GM20431 (cell line): ENCODE results near the gene RINL.
"Not testable (repeated sequence)": the region's sequence is repeated elsewhere in the genome, so short reads cannot be mapped to it uniquely, and the experiment has no call there.

Source experiments
- in situ Hi-C: fragments of 300-500 bp; cut with MseI, MboI; formaldehyde crosslinking; loops from one replicate; pipeline ENCODE4 v1.15.0; 2020; ENCODE audit warnings: low sequenced_read_pairs; ENCODE audit not compliant: unreplicated experiment

The RINL gene

DNA sequence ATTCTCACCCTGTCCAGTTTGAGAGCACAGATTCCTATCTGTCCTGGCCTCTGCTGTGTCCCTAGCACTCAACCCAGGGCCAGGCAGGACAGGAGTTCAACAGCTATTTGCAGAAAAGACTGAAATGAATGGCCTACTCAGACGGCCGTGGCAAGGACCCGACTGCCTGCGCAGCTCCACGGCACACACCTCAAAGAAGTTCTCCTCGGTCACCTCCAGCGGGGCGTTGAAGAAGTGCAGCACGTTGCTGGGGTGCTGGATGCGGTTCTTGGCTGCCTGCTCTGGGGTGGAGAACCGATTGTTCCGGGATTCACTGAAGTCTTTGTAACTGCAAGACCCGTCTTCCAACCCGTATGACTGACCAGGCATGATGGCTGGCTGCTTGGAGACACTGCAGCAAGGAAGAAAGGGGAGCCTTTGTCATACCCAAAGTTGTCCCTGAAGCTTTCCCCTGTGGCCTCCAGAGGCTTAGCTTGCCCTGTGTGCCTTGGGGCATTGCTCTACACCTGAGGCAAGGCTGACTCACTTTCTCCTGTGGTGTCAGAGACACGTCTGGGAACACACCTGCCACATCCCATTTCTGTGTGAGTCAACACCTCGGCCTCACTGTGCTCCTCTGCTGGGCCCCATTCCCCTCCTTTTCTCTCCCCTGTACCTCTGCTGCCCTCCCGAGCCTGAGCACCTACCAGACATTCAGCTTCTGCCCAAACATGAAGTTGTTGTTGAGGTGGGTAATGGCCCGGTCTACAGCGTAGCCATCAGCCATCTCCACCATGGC, 39.7 kb downstream of the RINL start:
- in situ Hi-C loops: no loop called here

DNA sequence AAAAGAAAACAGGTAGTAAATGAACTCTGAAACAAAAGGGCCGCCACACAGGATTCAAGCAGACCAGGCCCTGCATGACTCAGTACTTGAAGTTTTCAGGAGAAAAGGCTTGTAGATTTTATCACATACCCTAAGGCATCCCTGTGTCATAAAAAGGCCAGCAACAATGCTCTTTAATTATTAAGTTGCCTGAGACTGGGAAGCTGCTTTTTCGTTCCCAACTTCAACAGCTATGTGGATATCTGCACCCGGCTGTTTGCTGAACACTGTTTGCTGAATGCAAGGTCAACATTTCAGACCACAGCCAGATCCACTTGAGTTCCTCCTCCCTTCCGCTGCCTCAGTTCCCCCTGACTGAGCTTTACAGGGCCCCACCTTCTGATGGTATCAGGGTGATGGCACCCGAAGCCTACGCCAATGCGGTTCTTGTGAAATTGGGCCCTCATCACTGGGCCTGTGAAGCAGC, 40.4 kb downstream of the RINL start:
- in situ Hi-C loops: no loop called here

DNA sequence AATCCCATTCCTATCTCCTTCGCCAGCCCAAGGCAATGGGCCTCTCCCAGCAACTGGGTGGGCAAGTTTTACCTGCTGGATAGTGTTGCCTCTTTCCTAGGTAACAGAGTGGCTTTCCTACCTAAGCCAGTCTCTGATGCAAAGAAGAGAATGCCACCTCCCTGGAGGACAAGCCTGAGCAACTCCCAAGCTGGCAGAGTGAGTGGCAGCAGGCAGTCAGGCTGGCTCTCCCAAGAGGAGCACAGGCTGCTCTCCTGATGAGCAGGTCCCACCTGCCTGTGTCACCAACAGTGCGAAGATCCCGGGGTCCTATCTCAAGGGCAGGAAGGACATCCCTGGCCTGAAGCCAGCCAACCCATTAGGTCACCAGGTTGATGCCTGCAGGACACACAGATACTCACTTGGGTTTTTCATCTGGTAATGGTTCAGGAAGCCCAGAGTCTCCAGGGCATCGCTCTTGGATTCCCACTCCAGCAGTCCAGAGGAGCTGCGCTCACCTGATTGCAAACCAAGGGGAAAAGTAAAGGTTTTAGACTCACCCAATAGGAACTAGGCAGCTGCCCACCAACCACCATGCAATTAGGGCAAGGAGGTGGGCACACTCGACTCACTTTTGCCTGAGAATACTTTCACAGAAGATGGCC, 41.0 kb downstream of the RINL start:
- in situ Hi-C loops: no loop called here

DNA sequence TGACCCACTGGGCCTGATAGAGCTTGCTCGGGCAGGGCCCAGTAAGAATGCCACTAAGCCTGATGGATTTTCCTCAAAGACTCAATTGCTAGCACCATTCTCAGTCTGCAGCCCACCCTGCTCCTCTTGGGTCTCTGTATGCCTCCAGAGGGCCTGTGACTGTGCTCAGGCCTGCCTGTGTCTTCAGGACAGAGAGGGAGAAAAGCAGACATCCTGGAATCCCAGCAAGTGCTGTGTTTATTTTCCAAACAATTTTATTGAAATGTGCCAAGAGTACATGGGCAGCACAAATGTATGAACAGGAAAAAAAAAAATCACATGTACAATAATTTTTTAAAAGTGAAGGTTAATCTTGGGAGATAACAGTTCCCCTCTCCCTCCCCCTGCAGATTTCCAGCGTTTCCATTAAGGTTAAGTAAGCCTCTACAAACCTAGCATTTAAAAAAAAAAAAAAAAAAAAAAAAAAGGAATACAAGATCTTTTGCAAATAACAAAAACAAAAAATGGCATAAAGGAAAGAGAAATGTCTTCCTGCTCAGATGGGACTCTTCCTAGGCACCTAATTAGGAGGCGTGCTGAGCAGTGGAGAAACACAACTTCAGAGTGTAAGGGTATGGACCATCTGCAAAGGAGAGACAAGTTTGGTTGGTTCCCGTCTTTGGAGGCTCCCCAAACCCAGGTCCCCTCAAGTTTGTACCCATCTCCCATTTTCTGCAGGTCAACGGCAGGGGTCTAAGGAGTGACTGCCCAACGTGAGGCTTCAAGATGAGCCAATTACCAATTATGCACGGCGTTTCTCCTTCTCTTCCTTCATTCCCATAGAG, 41.7 kb downstream of the RINL start:
- in situ Hi-C loops: no loop called here

DNA sequence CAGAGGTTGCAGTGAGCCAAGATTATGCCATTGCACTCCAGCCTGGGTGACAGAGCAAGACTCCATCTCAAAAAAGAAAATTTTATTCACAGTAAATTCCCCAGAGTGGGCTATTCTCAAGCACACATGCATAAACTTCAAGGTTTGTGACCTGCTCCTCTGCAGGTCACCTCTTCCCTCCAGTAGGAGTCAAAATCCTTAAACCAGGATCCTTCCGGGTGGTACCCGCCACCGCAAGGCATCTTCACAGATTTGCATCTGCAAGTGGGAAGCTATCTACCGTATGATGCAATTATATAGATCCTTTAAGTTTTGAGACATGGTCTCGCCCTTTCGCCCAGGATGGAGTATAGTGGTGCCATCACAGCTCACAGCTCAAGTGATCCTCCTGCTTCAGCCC, 43.5 kb downstream of the RINL start:
- in situ Hi-C loops: no loop called here

DNA sequence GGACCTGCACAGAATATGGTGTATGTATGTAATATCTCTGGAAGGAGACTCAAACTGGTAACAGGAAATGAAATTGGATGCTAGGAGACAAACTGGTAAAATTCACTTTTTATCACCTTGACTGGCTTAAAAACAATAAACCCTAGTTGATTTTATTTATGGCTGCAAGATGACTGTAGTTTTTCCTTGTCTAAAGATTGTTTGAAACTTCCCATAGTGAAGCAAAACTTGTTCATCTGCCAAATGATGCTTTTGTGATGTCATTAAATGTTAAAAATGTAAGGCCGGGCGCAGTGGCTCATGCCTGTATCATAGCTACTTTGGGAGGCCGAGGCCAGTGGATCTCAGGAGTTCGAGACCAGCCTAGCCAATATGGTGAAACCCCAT, 44.0 kb downstream of the RINL start:
- in situ Hi-C loops: no loop called here

DNA sequence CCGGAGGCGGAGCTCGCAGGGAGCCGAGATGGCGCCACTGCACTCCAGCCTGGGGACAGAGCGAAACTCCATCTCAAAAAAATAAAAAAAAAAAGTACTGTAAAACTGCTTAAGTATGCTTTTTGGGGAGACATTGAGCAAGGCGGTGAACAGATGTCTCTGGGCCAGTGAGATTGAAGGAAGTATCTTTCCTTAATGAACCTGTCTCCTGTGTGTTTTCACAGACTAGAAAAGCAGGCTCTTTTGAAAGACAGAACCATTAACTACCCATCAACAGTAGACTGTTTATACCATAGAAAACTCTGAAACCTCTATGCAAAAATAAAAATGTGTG, 45.0 kb downstream of the RINL start:
- in situ Hi-C loops: no loop called here

DNA sequence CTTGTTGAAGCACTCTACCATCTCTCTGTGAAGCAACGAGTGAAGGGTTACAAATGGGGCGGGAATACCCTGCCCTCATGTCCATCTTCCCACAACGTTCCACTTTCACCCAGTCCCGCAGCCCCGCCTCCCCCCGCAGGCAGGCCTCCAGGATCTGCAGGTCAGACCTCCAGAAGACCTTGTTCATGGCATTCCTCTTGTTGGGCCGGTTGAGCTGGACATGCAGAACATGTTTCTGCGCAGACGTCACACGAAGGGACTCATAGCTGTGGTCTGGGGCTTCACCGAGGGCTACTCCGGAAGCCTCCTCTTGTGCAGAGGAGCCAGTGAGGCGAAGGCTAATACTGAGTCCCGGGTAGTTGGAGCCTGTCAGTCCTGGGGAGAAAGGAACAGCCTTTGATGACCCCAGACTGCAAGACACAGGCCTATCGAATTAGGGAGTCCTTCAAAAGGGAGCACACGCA, 46.9 kb downstream of the RINL start:
- in situ Hi-C loops: no loop called here

DNA sequence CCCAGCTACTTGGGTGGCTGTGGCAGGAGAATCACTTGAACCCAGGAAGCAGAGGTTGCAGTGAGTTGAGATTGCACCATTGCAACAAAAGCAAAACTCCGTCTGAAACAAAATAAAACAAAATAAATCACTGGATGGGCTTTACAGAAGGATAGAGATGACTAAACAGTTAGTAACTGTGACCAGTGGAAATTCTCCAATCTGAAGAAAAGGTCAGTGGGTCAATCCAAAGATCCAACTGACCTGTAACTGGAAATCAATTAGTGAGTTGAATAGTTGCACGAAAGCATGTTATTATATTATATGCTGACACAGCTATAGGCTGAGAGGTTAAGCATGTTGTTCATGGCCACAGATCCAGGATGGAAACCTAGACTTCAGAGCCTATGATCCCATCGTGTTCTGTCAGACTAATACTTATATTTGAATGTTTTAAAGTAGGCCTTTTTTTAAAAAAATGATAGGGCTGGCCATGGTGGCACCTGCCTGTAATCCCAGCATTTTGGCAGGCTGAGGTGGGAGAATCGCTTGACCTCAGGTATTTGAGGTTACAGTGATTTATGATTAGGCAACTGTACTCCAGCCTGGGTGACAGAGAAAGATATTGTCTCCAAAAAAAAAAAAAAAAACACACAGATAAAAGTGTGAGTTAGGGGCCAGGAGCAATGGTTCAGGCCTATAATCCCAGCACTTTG, 47.9 kb downstream of the RINL start:
- in situ Hi-C loops: no loop called here

DNA sequence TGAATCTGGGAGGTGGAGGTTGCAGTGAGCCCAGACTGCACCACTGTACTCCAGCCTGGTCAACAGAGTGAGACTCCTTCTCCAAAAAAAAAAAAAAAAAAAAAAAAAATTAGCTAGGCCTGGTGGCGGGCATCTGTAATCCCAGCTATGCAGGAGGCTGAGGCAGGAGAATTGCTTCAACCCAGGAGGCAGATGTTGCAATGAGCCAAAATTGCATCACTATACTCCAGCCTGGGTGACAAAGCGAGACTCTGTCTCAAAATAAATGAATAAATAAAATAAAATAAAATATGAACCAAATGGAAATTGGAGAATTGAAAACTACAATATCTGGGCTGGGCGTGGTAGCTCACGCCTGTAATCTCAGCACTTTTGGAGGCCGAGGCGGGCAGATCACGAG, 48.9 kb downstream of the RINL start:
- in situ Hi-C loops: not testable (repeated sequence)

DNA sequence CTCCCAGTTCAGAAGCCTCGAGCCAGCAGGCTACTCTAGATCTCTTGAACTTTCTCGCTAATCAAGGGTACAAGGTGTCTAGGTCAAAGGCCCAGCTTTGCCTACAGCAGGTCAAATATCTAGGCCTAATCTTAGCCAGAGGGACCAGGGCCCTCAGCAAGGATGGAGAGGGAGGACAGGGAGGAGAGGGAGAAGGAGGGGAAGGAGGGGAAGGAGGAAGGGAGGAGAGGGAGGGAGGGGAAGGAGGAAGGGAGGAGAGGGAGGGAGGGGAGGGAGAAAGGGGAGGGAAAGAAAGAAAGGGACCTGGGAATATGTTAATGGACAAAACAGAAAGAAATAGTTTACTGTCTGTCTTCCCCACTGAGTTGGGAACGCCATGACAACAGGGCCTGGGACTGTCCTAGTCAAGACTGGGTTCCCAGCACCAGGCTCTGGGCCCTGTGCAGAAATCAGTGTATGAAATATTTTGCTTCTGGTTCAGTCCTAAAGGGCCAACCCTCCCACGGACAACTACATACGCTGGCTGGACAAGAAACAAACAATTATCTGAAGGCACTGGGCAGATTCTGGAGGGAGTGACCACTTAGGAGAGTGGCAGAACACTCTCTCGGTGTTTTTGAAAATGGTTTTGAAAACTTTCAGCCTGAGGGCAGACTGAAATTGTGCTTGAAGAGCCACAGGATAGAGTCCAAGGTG, 51.1 kb downstream of the RINL start:
- in situ Hi-C loops: no loop called here

DNA sequence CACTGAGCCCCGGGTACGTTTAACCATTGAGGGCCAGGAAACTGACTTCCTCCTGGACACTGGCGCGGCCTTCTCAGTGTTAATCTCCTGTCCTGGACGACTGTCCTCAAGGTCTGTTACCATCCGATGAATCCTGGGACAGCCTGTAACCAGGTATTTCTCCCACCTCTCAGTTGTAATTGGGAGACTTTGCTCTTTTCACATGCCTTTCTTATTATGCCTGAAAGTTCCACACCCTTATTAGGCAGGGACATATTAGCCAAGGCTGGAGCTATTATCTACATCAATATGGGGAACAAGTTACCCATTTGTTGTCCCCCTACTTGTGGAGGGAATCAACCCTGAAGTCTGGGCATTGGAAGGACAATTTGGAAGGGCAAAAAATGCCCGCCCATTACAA, 52.1 kb downstream of the RINL start:
- in situ Hi-C loops: not testable (repeated sequence)

DNA sequence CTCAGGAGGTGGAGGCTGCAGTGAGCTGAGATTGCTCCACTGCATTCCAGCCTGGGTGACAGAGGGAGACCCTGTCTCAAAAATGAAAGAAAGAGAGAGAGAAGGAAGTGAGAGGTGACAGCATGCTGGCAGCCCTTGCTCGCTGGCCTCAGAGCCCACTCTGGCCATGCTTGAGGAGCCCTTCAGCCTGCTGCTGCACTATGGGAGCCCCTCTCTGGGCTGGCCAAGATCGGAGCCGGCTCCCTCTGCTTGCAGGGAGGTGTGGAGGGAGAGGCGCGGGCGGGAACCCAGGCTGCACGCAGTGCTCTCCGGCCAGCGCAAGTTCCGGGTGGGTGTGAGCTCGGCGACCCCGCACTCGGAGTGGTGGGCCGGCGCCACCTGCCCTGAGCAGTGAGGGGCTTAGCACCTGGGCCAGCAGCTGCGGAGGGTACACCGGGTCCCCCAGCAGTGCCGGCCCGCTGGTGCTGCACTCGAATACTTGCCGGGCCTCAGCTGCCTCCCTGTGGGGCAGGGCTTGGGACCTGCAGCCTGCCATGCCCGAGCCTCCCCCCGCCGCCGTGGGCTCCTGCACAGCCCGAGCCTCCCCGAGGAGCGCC, 56.7 kb downstream of the RINL start:
- in situ Hi-C loops: not testable (repeated sequence)

DNA sequence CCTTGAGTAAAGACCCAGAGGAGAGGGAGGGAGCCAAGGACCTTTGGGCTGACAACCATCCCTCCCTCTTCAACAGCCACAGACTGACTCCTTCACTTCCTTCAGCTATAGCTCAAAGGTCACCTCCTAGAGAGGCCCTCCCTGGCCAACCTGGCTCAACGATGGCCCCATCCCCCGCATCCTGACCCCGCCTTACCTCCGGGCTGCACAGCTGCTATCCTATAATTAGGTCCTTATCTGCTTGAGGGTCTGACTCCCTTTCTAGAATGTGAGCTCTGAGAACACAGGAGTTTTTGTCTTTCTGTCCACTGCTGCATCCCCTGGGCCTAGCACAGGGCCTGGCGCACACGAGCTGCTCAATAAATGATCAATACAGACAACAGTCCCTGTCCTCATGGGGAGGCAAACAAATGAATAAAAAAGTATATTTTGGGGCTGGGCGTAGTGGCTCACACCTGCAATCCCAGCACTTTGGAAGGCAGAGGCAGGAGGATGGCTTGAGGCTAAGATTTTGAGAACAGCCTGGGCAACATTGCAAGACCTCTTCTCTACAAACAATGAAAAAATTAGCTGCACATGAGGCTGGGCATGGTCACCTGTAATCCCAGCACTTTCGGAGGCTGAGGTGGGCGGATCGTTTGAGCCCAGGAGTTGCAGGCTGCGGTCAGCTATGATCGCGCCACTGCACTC, 58.7 kb downstream of the RINL start:
- in situ Hi-C loops: no loop called here
